HepG2 (cell line): ENCODE results near the gene MORN1. TPM values are rescaled to one million over a fixed set of nuclear protein-coding genes. Genes with fewer than 3 reads are reported as not detected.
A peak's percentile ranks its signal among the peaks of the same experiment; 100 is the strongest.

Experiments
- ATAC-seq: fragments of 200-7000 bp; cut with Tn5 transposase; 3 replicates; pipeline ENCODE4 v1.9.1; 2020; ENCODE audit warnings: mild to moderate bottlenecking, moderate library complexity
- BruUV-seq: library from RNA; stranded (reverse); fragments of 400-500 nt; replicated peaks from 2 replicates; lab custom pipeline; 2021; lab: Mats Ljungman, UMichigan
- CTCF ChIA-PET: fragments of 300-600 bp; formaldehyde crosslinking; extraction: SDS; loops from one replicate; lab custom pipeline; 2021; ENCODE audit warnings: low total read pairs, inconsistent platforms, low intra/inter-chr PET ratio; lab: Yijun Ruan, JAX
- POLR2A ChIA-PET: fragments of 350-600 bp; sonication (Branson Sonifier 250); formaldehyde crosslinking; loops from one replicate; lab custom pipeline; 2020; ENCODE audit warnings: antibody characterized with exemption, inconsistent platforms; lab: Yijun Ruan, JAX
- DNase-seq: peaks from one replicate; pipeline ENCODE4 v3.0.0-alpha.2; 2015; ENCODE audit warnings: low spot score
- FAIRE-seq: peaks from 3 replicates; lab custom pipeline; 2011; peaks lifted over from hg19 to GRCh38; lab: Jason Lieb, UNC
- H2AFZ ChIP-seq: one replicate; pipeline ENCODE4 v1.6.1; 2011; ENCODE audit warnings: low read length, inconsistent platforms
- H3K27ac ChIP-seq: fragments of 300-600 bp; 3 replicates; pipeline ENCODE4 v1.8.0; 2011; ENCODE audit warnings: mixed run types, mild to moderate bottlenecking, mixed read lengths, low read length, inconsistent platforms; ENCODE audit not compliant: insufficient read depth; ENCODE audit errors: extremely low read length
- H3K27me3 ChIP-seq, 2 experiments: fragments of 200-600 bp in 1 of 2; 2 replicates in 1 of 2; 3 replicates in 1 of 2; pipeline versions ENCODE4 v1.6.0 to v1.8.0; 2011; ENCODE audit warnings: low read length in 2 of 2, mild to moderate bottlenecking in 2 of 2, moderate library complexity in 2 of 2, inconsistent platforms in 1 of 2; ENCODE audit not compliant: insufficient read depth in 2 of 2, control insufficient read depth in 1 of 2
- H3K36me3 ChIP-seq, 2 experiments: fragments of 200-600 bp in 1 of 2; replicated peaks in 1 of 2; 2 replicates in 1 of 2; 3 replicates in 1 of 2; pipeline versions ENCODE4 v1.5.1 to v1.8.0; 2011; ENCODE audit warnings: low read length in 2 of 2, inconsistent platforms in 1 of 2; ENCODE audit not compliant: insufficient read depth in 2 of 2, control insufficient read depth in 1 of 2
- H3K4me1 ChIP-seq: 2 replicates; pipeline ENCODE4 v1.5.1; 2012; ENCODE audit warnings: low read length, inconsistent platforms; ENCODE audit not compliant: insufficient read depth
- H3K4me2 ChIP-seq: 2 replicates; pipeline ENCODE4 v1.6.0; 2011; ENCODE audit warnings: low read depth, low read length, inconsistent platforms
- H3K4me3 ChIP-seq, 3 experiments: fragments of 200-600 bp in 1 of 3; sonication (generic), shearing (Covaris generic) in 1 of 3; replicated peaks in 1 of 3; 2 replicates each; pipeline ENCODE4 v1.5.1; 2011 to 2016; ENCODE audit warnings: low read length in 3 of 3, inconsistent platforms in 2 of 3, low read depth in 2 of 3, mild to moderate bottlenecking in 2 of 3, control low read depth in 1 of 3, mixed read lengths in 1 of 3; ENCODE audit not compliant: insufficient read depth in 1 of 3
- H3K79me2 ChIP-seq: one replicate; pipeline ENCODE4 v1.6.1; 2011; ENCODE audit warnings: low read length, inconsistent platforms; ENCODE audit not compliant: insufficient read depth
- H3K9ac ChIP-seq: 2 replicates; pipeline ENCODE4 v1.6.0; 2011; ENCODE audit warnings: mild to moderate bottlenecking, low read depth, low read length, inconsistent platforms; ENCODE audit not compliant: insufficient read depth
- H3K9me3 ChIP-seq: 2 replicates; pipeline ENCODE4 v1.5.1; 2012; ENCODE audit warnings: mild to moderate bottlenecking, low read length
- H4K20me1 ChIP-seq: 2 replicates; pipeline ENCODE4 v1.6.0; 2011; ENCODE audit warnings: inconsistent platforms, mild to moderate bottlenecking, low read length, moderate library complexity; ENCODE audit not compliant: insufficient read depth
- FOXA3 ChIP-seq: IDR thresholded peaks from 2 replicates; pipeline ENCODE4 v1.6.1; 2016; ENCODE audit warnings: missing genetic modification reagents, missing compliant biosample characterization
- GFI1 ChIP-seq: sonication (generic); formaldehyde crosslinking; IDR thresholded peaks from 2 replicates; pipeline ENCODE4 v1.5.0; 2020; ENCODE audit warnings: missing genetic modification reagents, mild to moderate bottlenecking, borderline replicate concordance
- HMGXB4 ChIP-seq, 2 experiments: sonication (generic) in 1 of 2; formaldehyde crosslinking in 1 of 2; IDR thresholded peaks; 2 replicates each; pipeline versions ENCODE4 v1.4.0 to v1.6.1; 2018 to 2020; ENCODE audit warnings: missing genetic modification reagents in 2 of 2, borderline replicate concordance in 1 of 2, low read depth in 1 of 2, mild to moderate bottlenecking in 1 of 2, missing biosample characterization in 1 of 2
- JUND ChIP-seq: sonication (generic); formaldehyde crosslinking; IDR thresholded peaks from 2 replicates; pipeline ENCODE4 v1.8.0; 2022; ENCODE audit warnings: mild to moderate bottlenecking, missing genetic modification reagents
- NR2F6 ChIP-seq, 2 experiments: IDR thresholded peaks; 2 replicates each; pipeline ENCODE4 v1.6.1; 2016; ENCODE audit warnings: antibody characterized with exemption in 1 of 2, mild to moderate bottlenecking in 1 of 2
- PAX8 ChIP-seq: sonication (generic); formaldehyde crosslinking; IDR thresholded peaks from 2 replicates; pipeline ENCODE4 v1.8.0; 2022; ENCODE audit warnings: mild to moderate bottlenecking, missing genetic modification reagents, borderline replicate concordance
- RARA ChIP-seq: IDR thresholded peaks from 2 replicates; pipeline ENCODE4 v1.6.1; 2016; ENCODE audit warnings: missing genetic modification reagents, missing compliant biosample characterization
- SALL1 ChIP-seq: sonication (generic); formaldehyde crosslinking; IDR thresholded peaks from 2 replicates; pipeline ENCODE4 v1.8.0; 2022; ENCODE audit warnings: mild to moderate bottlenecking, missing genetic modification reagents
- ZBTB2 ChIP-seq: sonication (generic); formaldehyde crosslinking; IDR thresholded peaks from 2 replicates; pipeline ENCODE4 v1.8.0; 2022; ENCODE audit warnings: low read depth, missing genetic modification reagents
- ZBTB21 ChIP-seq: sonication (generic); formaldehyde crosslinking; IDR thresholded peaks from 2 replicates; pipeline ENCODE4 v1.4.0; 2020; ENCODE audit warnings: missing genetic modification reagents
- ZBTB43 ChIP-seq: sonication (generic); formaldehyde crosslinking; conservative IDR thresholded peaks from 2 replicates; pipeline ENCODE4 v1.4.0; 2020; ENCODE audit warnings: missing genetic modification reagents
- ZHX1 ChIP-seq: sonication (generic); formaldehyde crosslinking; IDR thresholded peaks from 2 replicates; pipeline ENCODE4 v1.8.1; 2022; ENCODE audit warnings: low read depth, mild to moderate bottlenecking, missing genetic modification reagents
- ZNF230 ChIP-seq: sonication (generic); formaldehyde crosslinking; IDR thresholded peaks from 2 replicates; pipeline ENCODE4 v1.4.0; 2020; ENCODE audit warnings: mild to moderate bottlenecking, missing genetic modification reagents
- ZNF317 ChIP-seq: sonication (generic); formaldehyde crosslinking; IDR thresholded peaks from 2 replicates; pipeline ENCODE4 v1.5.0; 2020; ENCODE audit warnings: mild to moderate bottlenecking, missing genetic modification reagents
- ZNF572 ChIP-seq: sonication (generic); formaldehyde crosslinking; IDR thresholded peaks from 2 replicates; pipeline ENCODE4 v1.5.1; 2020; ENCODE audit warnings: mild to moderate bottlenecking, missing genetic modification reagents
- WGBS: methylation state at CpG from one replicate; pipeline ENCODE4 v1.1.6; 2017; ENCODE audit warnings: low lambda C conversion rate; 5-methylcytosine and 5-hydroxymethylcytosine counted together
- in situ Hi-C: cut with HindIII; loops from 2 replicates; pipeline ENCODE4 v1.10.0; 2017; ENCODE audit warnings: low pct_unique_long_range_greater_than_20kb; ENCODE audit not compliant: extremely low pct_ligation_motif_present
- intact Hi-C: fragments of 100-400 bp; cut with micrococcal nuclease; formaldehyde crosslinking; loops from one replicate; pipeline ENCODE4 v1.10.0; 2022; ENCODE audit not compliant: unreplicated experiment
- polyA plus RNA-seq, 8 experiments: library from polyadenylated mRNA; depleted of rRNA in 3 of 8; stranded (reverse) in 7 of 8; unstranded in 1 of 8; fragments of >200 nt; fragmentation: Illumina TruSeq in 4 of 8; extraction: Trizol in 4 of 8; gene quantifications; 2 replicates each; pipeline versions ENCODE4 v1.2.1 to v1.2.3, GENCODE V29; 2011 to 2016; ENCODE audit warnings: low read depth in 4 of 8, missing spikeins in 1 of 8, mixed read lengths in 1 of 8; ENCODE audit not compliant: insufficient read depth in 1 of 8
- total RNA-seq, 5 experiments: library from RNA; depleted of rRNA; stranded (reverse); fragments of >200 nt; fragmentation: Illumina TruSeq; extraction: Trizol; gene quantifications; 2 replicates each; pipeline ENCODE4 v1.2.3, GENCODE V29; 2016; ENCODE audit warnings: low read depth in 1 of 5

Gene MORN1
- total and polyA plus RNA-seq, 2 of the 13 experiments (the other 11 are each of a cell fraction or from before 2014, with no cell fraction given) = 3.1 to 6.5 TPM

- H3K4me3 ChIP-seq = peak overlapping the region in 1 of 3 experiments; percentile 10; a peak in 1 of 6 replicates
- peaks cover 27% of the 10 kb centered on the region for H3K4me1 ChIP-seq
- FAIRE-seq (peak; percentile 18), DNase-seq (peak; percentile 43), ATAC-seq (peak; percentile 21)
- ChIA-PET POLR2A (interaction anchor here (0.9 kb wide), 1 partner anchor 190 kb away, joined by 4 read pairs; the partner anchor contains the start of gene FAAP20), CTCF (no interaction called here)
- in situ Hi-C loops = loop anchor here (5.0 kb wide), 1 partner anchor 192 kb away; the partner anchor contains the start of gene FAAP20
- intact Hi-C loops = loop anchor here (5.0 kb wide), 1 partner anchor 72 kb away; no protein-coding TSS in a partner anchor
- peak overlapping the region; percentile 20 for H3K27ac ChIP-seq
- H3K27me3 ChIP-seq = no peaks in the 10 kb centered on the region
- no peaks in the 10 kb centered on the region for H4K20me1 ChIP-seq
- 63% methylated on average over 21 of the region's 21 CpGs for WGBS
- H3K9me3 ChIP-seq = no peaks in the 10 kb centered on the region
- H3K36me3 ChIP-seq = 0 out of 5 replicates have a peak, but pooled peaks cover 0 to 3% of the 10 kb centered on the region in 2 experiments
- no peak overlapping the region for H3K9ac ChIP-seq
- H2AFZ ChIP-seq = no peak overlapping the region
- H3K4me2 ChIP-seq = peak overlapping the region; percentile 48
- H3K79me2 ChIP-seq = no peaks in the 10 kb centered on the region
- no TSS peak for BruUV-seq
- no peak for TF ChIP-seq ZHX1 (CRISPR knock-in tag)
- peak; percentile 42; the same call in 1 of the 2 replicates for TF ChIP-seq ZNF230 (CRISPR knock-in tag)
- TF ChIP-seq SALL1 (CRISPR knock-in tag) = peak; percentile 67
- TF ChIP-seq JUND (CRISPR knock-in tag) = no peak
- no peak for TF ChIP-seq PAX8 (CRISPR knock-in tag)
- peak in 1 of 2 experiments; percentile 57; a peak in 1 of 4 replicates for TF ChIP-seq HMGXB4 (CRISPR knock-in tag; IDR thresholded peaks at IDR 0.05; ENCODE audit: borderline replicate concordance in 1 of 2, low read depth in 1 of 2)
- TF ChIP-seq ZBTB21 (CRISPR knock-in tag) = no peak
- peak; percentile 88 for TF ChIP-seq RARA (CRISPR knock-in tag)
- peak; percentile 40; the same call in 1 of the 2 replicates for TF ChIP-seq FOXA3 (CRISPR knock-in tag)
- TF ChIP-seq ZNF572 (CRISPR knock-in tag) = no peak
- TF ChIP-seq GFI1 = no peak
- no peak for TF ChIP-seq NR2F6 (IDR thresholded peaks at IDR 0.05)
- TF ChIP-seq NR2F6 (CRISPR knock-in tag; IDR thresholded peaks at IDR 0.05) = peak; percentile 53; the same call in 1 of the 2 replicates
- no peak for TF ChIP-seq ZBTB2 (CRISPR knock-in tag)
- 0 out of 2 replicates have a peak, but pooled peaks have one; percentile 60 for TF ChIP-seq ZNF317 (CRISPR knock-in tag)
- 0 out of 2 replicates have a peak, but pooled peaks have one; percentile 25 for TF ChIP-seq ZBTB43 (CRISPR knock-in tag)
These were observed 7.1 kb downstream of the MORN1 start for GRCh38 chr1:2384130-2384860.
